Measurements from ENCODE around the gene CDC34. TPM values are rescaled to one million over a fixed set of nuclear protein-coding genes. Genes with fewer than 3 reads are reported as not detected.

CDC34 gene
- total RNA-seq, 1 experiment from 2014 or later: 129 TPM

DNA sequence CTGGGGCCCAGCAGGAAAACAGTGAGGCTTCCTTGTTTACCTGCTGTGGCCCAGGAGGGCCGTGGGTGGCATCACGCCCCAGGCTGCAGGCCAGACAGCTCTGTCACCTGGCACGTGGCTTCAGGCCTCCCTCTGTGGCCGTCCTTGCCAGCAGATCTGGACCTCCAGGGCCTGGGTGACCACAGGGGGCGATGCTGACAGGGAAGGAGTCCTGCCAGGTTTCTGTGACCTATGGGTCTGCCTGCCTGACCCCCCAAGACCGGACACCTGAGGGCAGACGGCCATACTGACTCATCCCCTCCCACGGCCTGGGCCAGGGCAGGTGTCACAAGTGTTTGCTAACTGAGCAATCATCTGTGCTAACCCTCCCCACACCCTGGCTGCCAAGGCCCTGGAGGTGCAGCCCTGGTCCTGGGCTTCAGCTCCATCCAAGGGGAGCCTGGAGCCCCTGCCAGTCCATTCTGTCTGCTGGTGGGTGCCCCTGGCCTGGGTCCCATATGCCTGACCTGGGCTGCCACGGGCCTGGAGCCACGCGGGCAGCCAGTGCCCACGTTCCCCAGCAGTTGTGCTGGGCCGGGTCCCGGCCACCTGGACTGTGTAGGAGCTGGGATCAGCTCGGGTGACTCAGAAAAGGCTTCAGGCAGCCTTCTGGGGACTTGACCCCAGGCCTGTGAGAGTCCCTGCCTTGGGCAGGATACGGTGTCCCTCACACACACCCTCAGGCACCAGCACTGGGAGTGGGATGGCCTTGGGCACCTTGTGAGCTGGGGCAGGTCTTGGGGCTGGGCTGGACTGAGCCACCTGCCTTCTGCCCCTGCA lies 3.7 kb downstream of the CDC34 start (continued):
- TF ChIP-seq, protein P1, sequence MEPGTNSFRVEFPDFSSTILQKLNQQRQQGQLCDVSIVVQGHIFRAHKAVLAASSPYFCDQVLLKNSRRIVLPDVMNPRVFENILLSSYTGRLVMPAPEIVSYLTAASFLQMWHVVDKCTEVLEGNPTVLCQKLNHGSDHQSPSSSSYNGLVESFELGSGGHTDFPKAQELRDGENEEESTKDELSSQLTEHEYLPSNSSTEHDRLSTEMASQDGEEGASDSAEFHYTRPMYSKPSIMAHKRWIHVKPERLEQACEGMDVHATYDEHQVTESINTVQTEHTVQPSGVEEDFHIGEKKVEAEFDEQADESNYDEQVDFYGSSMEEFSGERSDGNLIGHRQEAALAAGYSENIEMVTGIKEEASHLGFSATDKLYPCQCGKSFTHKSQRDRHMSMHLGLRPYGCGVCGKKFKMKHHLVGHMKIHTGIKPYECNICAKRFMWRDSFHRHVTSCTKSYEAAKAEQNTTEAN (CRISPR knock-in tag; IDR thresholded peaks at IDR 0.05): no peak
- TF ChIP-seq ETV6 (CRISPR knock-in tag; IDR thresholded peaks at IDR 0.05): no peak

DNA sequence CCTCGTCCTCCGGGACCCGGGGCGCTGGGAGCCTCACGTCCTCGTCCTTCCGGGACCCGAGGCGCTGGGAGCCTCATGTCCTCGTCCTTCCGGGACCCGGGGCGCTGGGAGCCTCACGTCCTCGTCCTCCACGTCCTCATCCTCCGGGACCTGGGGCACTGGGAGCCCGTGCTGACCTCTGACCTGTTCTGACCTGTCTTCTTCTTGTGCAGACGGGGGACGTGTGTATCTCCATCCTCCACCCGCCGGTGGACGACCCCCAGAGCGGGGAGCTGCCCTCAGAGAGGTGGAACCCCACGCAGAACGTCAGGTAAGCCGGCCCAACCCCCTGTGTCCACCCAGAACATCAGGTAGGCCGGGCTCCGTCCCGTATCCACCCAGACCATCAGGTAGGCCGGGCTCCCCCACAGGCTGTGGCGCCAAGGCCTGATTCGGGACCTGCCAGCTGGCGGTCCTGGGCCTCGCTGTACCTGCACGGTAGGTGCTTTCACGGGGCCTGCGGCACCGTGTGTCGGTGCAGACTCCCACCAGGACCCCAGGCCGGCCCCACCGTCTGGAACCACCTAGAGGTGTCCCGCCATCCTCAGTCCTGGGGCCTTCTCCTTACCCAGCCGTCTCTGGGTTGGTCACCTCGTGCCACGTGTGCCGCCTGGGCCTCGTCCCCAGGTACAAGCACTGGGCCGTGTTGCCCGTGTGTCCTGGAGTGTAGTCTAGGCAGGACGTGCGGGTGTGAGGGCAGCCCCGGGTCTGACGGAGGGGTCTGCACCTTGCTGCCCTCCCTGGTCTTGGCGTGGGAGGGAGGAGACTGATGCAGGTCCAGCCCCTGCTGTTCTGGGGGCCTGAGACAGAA lies 4.7 kb downstream of the CDC34 start:
- no peaks in the 10 kb centered on the region for H3K27me3 Mint-ChIP-seq (ENCODE audit: low read depth)
- POLR2A ChIA-PET: no interaction called here
- peaks cover 8% of the 10 kb centered on the region for H3K4me1 Mint-ChIP-seq
- no peak for ATAC-seq
- CTCF ChIA-PET: no interaction called here
- no peak for TF ChIP-seq TP53 (CRISPR knock-in tag; IDR thresholded peaks at IDR 0.05)
- TF ChIP-seq IRF2 (CRISPR knock-in tag; IDR thresholded peaks at IDR 0.05; ENCODE audit: borderline replicate concordance, low read depth): no peak
- TF ChIP-seq, protein P2, sequence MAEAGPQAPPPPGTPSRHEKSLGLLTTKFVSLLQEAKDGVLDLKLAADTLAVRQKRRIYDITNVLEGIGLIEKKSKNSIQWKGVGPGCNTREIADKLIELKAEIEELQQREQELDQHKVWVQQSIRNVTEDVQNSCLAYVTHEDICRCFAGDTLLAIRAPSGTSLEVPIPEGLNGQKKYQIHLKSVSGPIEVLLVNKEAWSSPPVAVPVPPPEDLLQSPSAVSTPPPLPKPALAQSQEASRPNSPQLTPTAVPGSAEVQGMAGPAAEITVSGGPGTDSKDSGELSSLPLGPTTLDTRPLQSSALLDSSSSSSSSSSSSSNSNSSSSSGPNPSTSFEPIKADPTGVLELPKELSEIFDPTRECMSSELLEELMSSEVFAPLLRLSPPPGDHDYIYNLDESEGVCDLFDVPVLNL (CRISPR knock-in tag; IDR thresholded peaks at IDR 0.05; ENCODE audit: borderline replicate concordance, low read depth): no peak
- no peak for TF ChIP-seq MXD4 (CRISPR knock-in tag; IDR thresholded peaks at IDR 0.05; ENCODE audit: borderline replicate concordance)
- TF ChIP-seq KAT7 (CRISPR knock-in tag; IDR thresholded peaks at IDR 0.05; ENCODE audit: borderline replicate concordance): no peak
- no peak for TF ChIP-seq GABPB1 (CRISPR knock-in tag; IDR thresholded peaks at IDR 0.05)
- TF ChIP-seq FOXP1 (CRISPR knock-in tag; IDR thresholded peaks at IDR 0.05; ENCODE audit: borderline replicate concordance): no peak
- TF ChIP-seq RELA (CRISPR knock-in tag; IDR thresholded peaks at IDR 0.05; ENCODE audit: borderline replicate concordance): no peak
- no peak for TF ChIP-seq JAZF1 (CRISPR knock-in tag; IDR thresholded peaks at IDR 0.05)
- no peak for TF ChIP-seq TCF7 (CRISPR knock-in tag; IDR thresholded peaks at IDR 0.05; ENCODE audit: low read depth)
- TF ChIP-seq, protein P3, sequence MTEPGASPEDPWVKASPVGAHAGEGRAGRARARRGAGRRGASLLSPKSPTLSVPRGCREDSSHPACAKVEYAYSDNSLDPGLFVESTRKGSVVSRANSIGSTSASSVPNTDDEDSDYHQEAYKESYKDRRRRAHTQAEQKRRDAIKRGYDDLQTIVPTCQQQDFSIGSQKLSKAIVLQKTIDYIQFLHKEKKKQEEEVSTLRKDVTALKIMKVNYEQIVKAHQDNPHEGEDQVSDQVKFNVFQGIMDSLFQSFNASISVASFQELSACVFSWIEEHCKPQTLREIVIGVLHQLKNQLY (CRISPR knock-in tag; IDR thresholded peaks at IDR 0.05): no peak
- TF ChIP-seq ZNF396 (CRISPR knock-in tag; IDR thresholded peaks at IDR 0.05; ENCODE audit: borderline replicate concordance): no peak
- TF ChIP-seq, protein P4, sequence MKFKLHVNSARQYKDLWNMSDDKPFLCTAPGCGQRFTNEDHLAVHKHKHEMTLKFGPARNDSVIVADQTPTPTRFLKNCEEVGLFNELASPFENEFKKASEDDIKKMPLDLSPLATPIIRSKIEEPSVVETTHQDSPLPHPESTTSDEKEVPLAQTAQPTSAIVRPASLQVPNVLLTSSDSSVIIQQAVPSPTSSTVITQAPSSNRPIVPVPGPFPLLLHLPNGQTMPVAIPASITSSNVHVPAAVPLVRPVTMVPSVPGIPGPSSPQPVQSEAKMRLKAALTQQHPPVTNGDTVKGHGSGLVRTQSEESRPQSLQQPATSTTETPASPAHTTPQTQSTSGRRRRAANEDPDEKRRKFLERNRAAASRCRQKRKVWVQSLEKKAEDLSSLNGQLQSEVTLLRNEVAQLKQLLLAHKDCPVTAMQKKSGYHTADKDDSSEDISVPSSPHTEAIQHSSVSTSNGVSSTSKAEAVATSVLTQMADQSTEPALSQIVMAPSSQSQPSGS (CRISPR knock-in tag; IDR thresholded peaks at IDR 0.05; ENCODE audit: borderline replicate concordance, low read depth): no peak
- TF ChIP-seq SOX15 (CRISPR knock-in tag; IDR thresholded peaks at IDR 0.05): no peak
- TF ChIP-seq, protein P5, sequence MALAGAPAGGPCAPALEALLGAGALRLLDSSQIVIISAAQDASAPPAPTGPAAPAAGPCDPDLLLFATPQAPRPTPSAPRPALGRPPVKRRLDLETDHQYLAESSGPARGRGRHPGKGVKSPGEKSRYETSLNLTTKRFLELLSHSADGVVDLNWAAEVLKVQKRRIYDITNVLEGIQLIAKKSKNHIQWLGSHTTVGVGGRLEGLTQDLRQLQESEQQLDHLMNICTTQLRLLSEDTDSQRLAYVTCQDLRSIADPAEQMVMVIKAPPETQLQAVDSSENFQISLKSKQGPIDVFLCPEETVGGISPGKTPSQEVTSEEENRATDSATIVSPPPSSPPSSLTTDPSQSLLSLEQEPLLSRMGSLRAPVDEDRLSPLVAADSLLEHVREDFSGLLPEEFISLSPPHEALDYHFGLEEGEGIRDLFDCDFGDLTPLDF (CRISPR knock-in tag; IDR thresholded peaks at IDR 0.05): no peak
- TF ChIP-seq CREM (CRISPR knock-in tag; IDR thresholded peaks at IDR 0.05): no peak
- TF ChIP-seq, protein P6, sequence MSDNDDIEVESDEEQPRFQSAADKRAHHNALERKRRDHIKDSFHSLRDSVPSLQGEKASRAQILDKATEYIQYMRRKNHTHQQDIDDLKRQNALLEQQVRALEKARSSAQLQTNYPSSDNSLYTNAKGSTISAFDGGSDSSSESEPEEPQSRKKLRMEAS (CRISPR knock-in tag; IDR thresholded peaks at IDR 0.05): no peak
- TF ChIP-seq, protein P7, sequence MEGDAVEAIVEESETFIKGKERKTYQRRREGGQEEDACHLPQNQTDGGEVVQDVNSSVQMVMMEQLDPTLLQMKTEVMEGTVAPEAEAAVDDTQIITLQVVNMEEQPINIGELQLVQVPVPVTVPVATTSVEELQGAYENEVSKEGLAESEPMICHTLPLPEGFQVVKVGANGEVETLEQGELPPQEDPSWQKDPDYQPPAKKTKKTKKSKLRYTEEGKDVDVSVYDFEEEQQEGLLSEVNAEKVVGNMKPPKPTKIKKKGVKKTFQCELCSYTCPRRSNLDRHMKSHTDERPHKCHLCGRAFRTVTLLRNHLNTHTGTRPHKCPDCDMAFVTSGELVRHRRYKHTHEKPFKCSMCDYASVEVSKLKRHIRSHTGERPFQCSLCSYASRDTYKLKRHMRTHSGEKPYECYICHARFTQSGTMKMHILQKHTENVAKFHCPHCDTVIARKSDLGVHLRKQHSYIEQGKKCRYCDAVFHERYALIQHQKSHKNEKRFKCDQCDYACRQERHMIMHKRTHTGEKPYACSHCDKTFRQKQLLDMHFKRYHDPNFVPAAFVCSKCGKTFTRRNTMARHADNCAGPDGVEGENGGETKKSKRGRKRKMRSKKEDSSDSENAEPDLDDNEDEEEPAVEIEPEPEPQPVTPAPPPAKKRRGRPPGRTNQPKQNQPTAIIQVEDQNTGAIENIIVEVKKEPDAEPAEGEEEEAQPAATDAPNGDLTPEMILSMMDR (IDR thresholded peaks at IDR 0.05): no peak
- TF ChIP-seq FOXJ3 (CRISPR knock-in tag; IDR thresholded peaks at IDR 0.05; ENCODE audit: borderline replicate concordance): no peak
- TF ChIP-seq FOXK1 (CRISPR knock-in tag; IDR thresholded peaks at IDR 0.05): no peak
- peaks cover 11% of the 10 kb centered on the region for H3K36me3 Mint-ChIP-seq
- DNase-seq (ENCODE audit: low spot score): no peak
- H3K9me3 Mint-ChIP-seq: no peaks in the 10 kb centered on the region
- no peak overlapping the region for H3K27ac Mint-ChIP-seq
- H3K4me3 Mint-ChIP-seq: no peak overlapping the region
